Epidermal melanocyte (primary cell): Measurements from ENCODE around the gene PTPN20.

Source experiments
- DNase-seq: peaks from one replicate; pipeline ENCODE4 v3.0.0; 2011; ENCODE audit warnings: low spot score; ENCODE audit not compliant: insufficient read length

Gene PTPN20

GRCh38 chr10:47019155-47020145, 108.2 kb downstream of the PTPN20 start:
- DNase-seq = no peak

- DNase-seq = no peak
These were observed 109.2 kb downstream of the PTPN20 start for GRCh38 chr10:47020471-47020870.

GRCh38 chr10:47021850-47022249, 110.6 kb downstream of the PTPN20 start:
- no peak for DNase-seq

GRCh38 chr10:47022311-47023131, 111.3 kb downstream of the PTPN20 start:
- DNase-seq = no peak

GRCh38 chr10:47023237-47024045, 112.2 kb downstream of the PTPN20 start:
- DNase-seq = no peak

GRCh38 chr10:47024046-47024322, 112.8 kb downstream of the PTPN20 start:
- no peak for DNase-seq

GRCh38 chr10:47024399-47025252, 113.4 kb downstream of the PTPN20 start:
- peak; percentile 50 for DNase-seq

GRCh38 chr10:47025253-47025539, 114.0 kb downstream of the PTPN20 start:
- no peak for DNase-seq

- no peak for DNase-seq
These were observed 114.5 kb downstream of the PTPN20 start for GRCh38 chr10:47025540-47026300.

GRCh38 chr10:47026301-47027107, 115.3 kb downstream of the PTPN20 start:
- no peak for DNase-seq

- no peak for DNase-seq
These were observed 116.0 kb downstream of the PTPN20 start for GRCh38 chr10:47027108-47027783.

GRCh38 chr10:47027784-47028260, 116.6 kb downstream of the PTPN20 start:
- no peak for DNase-seq

- DNase-seq = no peak
These were observed 117.2 kb downstream of the PTPN20 start for GRCh38 chr10:47028466-47028865.

GRCh38 chr10:47029181-47030009, 118.2 kb downstream of the PTPN20 start:
- no peak for DNase-seq

GRCh38 chr10:47030191-47030703, 119.0 kb downstream of the PTPN20 start:
- DNase-seq = no peak

- no peak for DNase-seq
These were observed 120.1 kb downstream of the PTPN20 start for GRCh38 chr10:47031211-47031900.
